Activated CD4-positive, alpha-beta memory T cell treated with anti-CD3 and anti-CD28 coated beads, Interleukin-2, amount 10 ng/mL, durations not matched to agents 7 days and 5 days (primary cell): Measurements from ENCODE around the gene STK33. TPM values are rescaled to one million over a fixed set of nuclear protein-coding genes. Genes with fewer than 3 reads are reported as not detected.

Experiments used
- CTCF ChIA-PET: fragments of 350-600 bp; sonication (Branson Sonifier 250); formaldehyde crosslinking; loops from one replicate; lab custom pipeline; 2021; ENCODE audit warnings: antibody characterized with exemption, inconsistent platforms; lab: Charles Lee
- POLR2A ChIA-PET: fragments of 350-600 bp; sonication (Branson Sonifier 250); formaldehyde crosslinking; loops from one replicate; lab custom pipeline; 2021; ENCODE audit warnings: antibody characterized with exemption; lab: Charles Lee
- DNase-seq: peaks from one replicate; pipeline ENCODE4 v3.0.0-alpha.2; 2020
- H3K27ac Mint-ChIP-seq: one replicate; pipeline ENCODE4 v1.8.0; 2021; ENCODE audit warnings: mild to moderate bottlenecking, mixed read lengths
- H3K27me3 Mint-ChIP-seq: one replicate; pipeline ENCODE4 v1.8.0; 2021; ENCODE audit warnings: mixed read lengths
- H3K36me3 Mint-ChIP-seq: one replicate; pipeline ENCODE4 v1.8.0; 2021; ENCODE audit warnings: low read depth, mixed read lengths
- H3K4me1 Mint-ChIP-seq: one replicate; pipeline ENCODE4 v1.8.0; 2021; ENCODE audit warnings: mixed read lengths
- H3K4me3 Mint-ChIP-seq: one replicate; pipeline ENCODE4 v1.8.0; 2021; ENCODE audit warnings: mild to moderate bottlenecking, mixed read lengths
- H3K9me3 Mint-ChIP-seq: one replicate; pipeline ENCODE4 v1.8.0; 2021; ENCODE audit warnings: mixed read lengths
- total RNA-seq, 2 experiments: library from RNA; stranded (reverse); gene quantifications; one replicate each; pipeline ENCODE4 v1.2.3, GENCODE V29; 2021

The STK33 gene
- total RNA-seq, 2 experiments from 2014 or later = 0.18 to 0.71 TPM

DNA sequence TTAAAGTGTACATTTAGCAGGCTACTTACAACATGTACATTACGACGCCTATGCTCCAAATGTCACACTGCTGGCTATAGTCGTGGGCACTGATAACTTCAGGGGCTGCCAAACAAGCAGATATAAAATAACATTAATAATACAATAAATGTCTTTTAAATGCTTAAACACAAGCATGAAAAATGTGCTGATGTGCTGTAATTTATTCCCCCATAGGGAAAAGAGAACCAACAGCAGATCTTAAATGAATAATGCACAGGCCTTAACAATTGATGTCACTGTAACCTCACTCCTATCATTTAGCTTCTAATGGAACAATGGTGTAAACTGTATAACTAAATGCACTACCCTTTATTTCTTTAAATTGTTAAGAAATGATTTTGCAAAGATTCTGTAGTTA, 153.4 kb downstream of the STK33 start:
- Mint-ChIP-seq H3K27me3 (peaks cover 11% of the 10 kb centered on the region), H3K4me1 (no peaks in the 10 kb centered on the region), H3K36me3 (no peaks in the 10 kb centered on the region), H3K4me3 (no peak overlapping the region), H3K27ac (no peak overlapping the region), H3K9me3 (no peaks in the 10 kb centered on the region)
- DNase-seq = no peak
- ChIA-PET CTCF (interaction anchor here (1.2 kb wide), 1 partner anchor 407 kb away, joined by 3 read pairs; no protein-coding TSS in a partner anchor), POLR2A (no interaction called here)

DNA sequence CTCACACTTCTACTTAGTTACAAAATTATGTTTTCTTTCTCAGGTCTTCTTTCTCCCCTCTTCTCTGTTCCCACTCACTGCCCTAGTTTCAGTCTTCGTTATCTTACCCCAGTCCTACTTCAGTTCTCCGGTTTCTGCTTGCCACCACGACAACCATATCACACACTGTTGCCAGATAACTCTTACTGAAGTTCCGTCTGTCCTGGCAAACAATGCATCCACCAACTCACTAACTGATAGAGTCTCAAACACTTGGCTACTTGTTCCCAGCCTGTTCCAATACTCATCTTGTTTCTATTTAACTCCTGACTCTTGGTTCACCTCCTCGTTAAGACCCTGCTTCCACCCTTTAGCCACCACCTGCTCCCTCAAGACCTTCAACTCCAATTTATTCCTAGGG, 164.5 kb downstream of the STK33 start:
- H3K27ac Mint-ChIP-seq = no peak overlapping the region
- H3K4me3 Mint-ChIP-seq = no peak overlapping the region
- peaks cover 6% of the 10 kb centered on the region for H3K27me3 Mint-ChIP-seq

GRCh38 chr11:8426076-8426475, 168.0 kb downstream of the STK33 start:
- no peak for DNase-seq
- Mint-ChIP-seq H3K9me3 (no peaks in the 10 kb centered on the region), H3K4me1 (no peaks in the 10 kb centered on the region), H3K27ac (no peak overlapping the region), H3K4me3 (no peak overlapping the region), H3K27me3 (peaks cover 6% of the 10 kb centered on the region), H3K36me3 (no peaks in the 10 kb centered on the region)
- CTCF ChIA-PET = no interaction called here
- POLR2A ChIA-PET = no interaction called here

More for the DNA sequence above, 164.5 kb downstream of the STK33 start:
- H3K4me1 Mint-ChIP-seq = no peaks in the 10 kb centered on the region
- H3K9me3 Mint-ChIP-seq = no peaks in the 10 kb centered on the region
- ChIA-PET POLR2A (no interaction called here), CTCF (no interaction called here)
- H3K36me3 Mint-ChIP-seq = no peaks in the 10 kb centered on the region
- no peak for DNase-seq

DNA sequence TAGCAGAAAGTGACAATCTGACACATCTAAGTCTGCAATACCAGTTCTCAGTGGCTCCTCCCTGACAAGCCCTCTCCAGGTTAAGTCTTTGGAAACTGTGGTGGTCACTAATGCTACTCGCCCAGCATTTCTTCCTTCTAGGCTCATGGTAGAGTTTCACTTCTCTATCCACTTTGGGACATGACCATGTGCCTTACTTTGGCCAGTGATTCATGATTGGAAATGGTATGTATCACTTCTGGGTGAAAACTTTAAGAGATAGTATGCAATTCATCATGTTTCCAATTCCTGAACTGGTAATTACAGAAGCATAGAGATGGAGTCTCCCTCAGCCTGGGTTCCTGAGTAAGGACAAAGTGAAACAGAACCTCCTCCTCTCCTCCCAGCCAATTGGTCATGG, 178.8 kb downstream of the STK33 start:
- ChIA-PET POLR2A (no interaction called here), CTCF (no interaction called here)
- H3K9me3 Mint-ChIP-seq = no peaks in the 10 kb centered on the region
- H3K4me3 Mint-ChIP-seq = no peak overlapping the region
- no peak overlapping the region for H3K27ac Mint-ChIP-seq
- DNase-seq = no peak
- H3K27me3 Mint-ChIP-seq = peaks cover 4% of the 10 kb centered on the region
- H3K36me3 Mint-ChIP-seq = no peaks in the 10 kb centered on the region
- H3K4me1 Mint-ChIP-seq = no peaks in the 10 kb centered on the region

GRCh38 chr11:8408151-8408941, 185.7 kb downstream of the STK33 start:
- ChIA-PET POLR2A (no interaction called here), CTCF (no interaction called here)
- Mint-ChIP-seq H3K4me1 (no peaks in the 10 kb centered on the region), H3K9me3 (no peaks in the 10 kb centered on the region), H3K27ac (no peak overlapping the region), H3K27me3 (no peaks in the 10 kb centered on the region), H3K4me3 (no peak overlapping the region), H3K36me3 (no peaks in the 10 kb centered on the region)
- DNase-seq = no peak

DNA sequence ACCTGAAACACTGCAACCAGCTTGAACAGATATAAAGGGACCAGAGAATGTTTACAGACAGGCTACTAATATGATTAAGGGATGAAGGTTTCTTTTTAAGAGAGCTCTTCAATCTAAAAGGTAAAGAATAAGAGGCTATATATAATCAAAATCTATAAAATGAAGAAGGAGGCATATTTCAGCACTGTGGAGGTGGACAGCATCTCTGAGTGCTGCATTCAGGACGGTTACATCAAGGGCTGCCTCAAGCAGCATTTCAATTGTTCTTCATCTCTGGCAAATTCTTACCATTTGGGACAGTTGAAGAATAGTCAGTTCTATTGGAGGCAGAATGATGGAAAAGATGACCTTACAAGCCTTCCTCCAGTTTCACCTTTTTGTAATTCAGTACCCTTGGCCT, 190.7 kb downstream of the STK33 start:
- no peak for DNase-seq
- Mint-ChIP-seq H3K36me3 (no peaks in the 10 kb centered on the region), H3K27ac (no peak overlapping the region), H3K9me3 (no peaks in the 10 kb centered on the region), H3K4me3 (no peak overlapping the region), H3K4me1 (no peaks in the 10 kb centered on the region), H3K27me3 (no peaks in the 10 kb centered on the region)
- POLR2A ChIA-PET = no interaction called here
- CTCF ChIA-PET = no interaction called here

GRCh38 chr11:8392886-8393285, 201.1 kb downstream of the STK33 start:
- no peaks in the 10 kb centered on the region for H3K9me3 Mint-ChIP-seq
- ChIA-PET CTCF (no interaction called here), POLR2A (no interaction called here)
- no peak overlapping the region for H3K4me3 Mint-ChIP-seq
- H3K27ac Mint-ChIP-seq = no peak overlapping the region
- H3K27me3 Mint-ChIP-seq = no peaks in the 10 kb centered on the region
- H3K36me3 Mint-ChIP-seq = no peaks in the 10 kb centered on the region
- no peaks in the 10 kb centered on the region for H3K4me1 Mint-ChIP-seq
- no peak for DNase-seq

GRCh38 chr11:8392166-8392565, 201.9 kb downstream of the STK33 start:
- Mint-ChIP-seq H3K9me3 (no peaks in the 10 kb centered on the region), H3K4me3 (no peak overlapping the region), H3K36me3 (no peaks in the 10 kb centered on the region), H3K4me1 (no peaks in the 10 kb centered on the region), H3K27me3 (no peaks in the 10 kb centered on the region), H3K27ac (no peak overlapping the region)
- DNase-seq = no peak
- CTCF ChIA-PET = no interaction called here
- POLR2A ChIA-PET = no interaction called here

GRCh38 chr11:8390851-8391612, 203.0 kb downstream of the STK33 start:
- no peak for DNase-seq
- Mint-ChIP-seq H3K27ac (no peak overlapping the region), H3K36me3 (no peaks in the 10 kb centered on the region), H3K4me3 (no peak overlapping the region), H3K9me3 (no peaks in the 10 kb centered on the region), H3K4me1 (no peaks in the 10 kb centered on the region), H3K27me3 (no peaks in the 10 kb centered on the region)
- CTCF ChIA-PET = no interaction called here
- POLR2A ChIA-PET = no interaction called here

DNA sequence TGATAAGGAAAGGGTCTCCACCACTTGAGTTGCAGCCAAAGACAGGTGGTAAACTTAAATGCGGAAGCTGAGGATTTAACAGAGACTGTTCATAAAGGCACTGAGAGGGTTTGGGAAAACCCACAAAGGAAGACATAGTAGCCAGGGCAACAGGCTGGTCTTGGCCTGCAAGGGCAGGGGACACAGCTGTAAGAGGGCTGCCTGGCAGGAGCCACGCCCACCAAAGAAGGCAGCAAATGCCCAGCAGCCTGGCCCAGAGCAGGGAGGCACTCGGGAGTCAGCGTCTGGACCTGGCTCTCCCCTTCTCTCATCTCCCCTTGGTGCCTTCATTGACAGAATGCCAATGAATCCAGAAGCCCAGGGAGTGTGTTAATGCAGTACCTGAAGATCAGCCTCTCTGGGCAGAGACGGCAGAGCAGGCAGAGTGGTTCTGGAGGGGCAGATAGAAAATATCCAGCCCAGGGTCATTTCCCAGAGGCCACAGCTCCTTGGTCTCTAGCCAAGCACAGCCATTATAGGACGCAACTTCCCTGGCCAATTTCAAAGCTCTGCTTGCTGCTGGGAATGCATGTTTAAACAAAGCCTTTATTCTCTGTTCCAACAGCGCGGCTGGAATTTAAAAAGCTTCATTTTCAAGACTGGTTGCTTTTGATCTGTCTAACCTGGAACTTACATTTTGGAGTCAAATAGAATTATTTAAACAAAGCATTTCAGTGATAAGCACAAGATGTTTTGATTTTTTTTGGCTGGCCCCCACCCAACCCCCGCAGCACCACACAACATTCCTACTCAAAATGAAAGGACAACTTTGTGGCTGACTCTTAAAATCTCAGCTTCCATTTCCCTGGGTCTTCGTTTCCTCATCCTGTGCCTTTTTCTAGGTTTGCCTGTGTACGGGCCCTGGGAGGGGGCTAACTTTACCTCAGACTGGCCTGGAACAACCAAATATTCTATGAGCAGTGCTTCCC, 204.7 kb downstream of the STK33 start:
- Mint-ChIP-seq H3K27ac (no peak overlapping the region), H3K4me3 (no peak overlapping the region), H3K36me3 (no peaks in the 10 kb centered on the region), H3K9me3 (no peaks in the 10 kb centered on the region), H3K4me1 (no peaks in the 10 kb centered on the region), H3K27me3 (no peaks in the 10 kb centered on the region)
- ChIA-PET POLR2A (no interaction called here), CTCF (no interaction called here)
- DNase-seq = no peak

- ChIA-PET CTCF (no interaction called here), POLR2A (no interaction called here)
- no peak overlapping the region for H3K4me3 Mint-ChIP-seq
- H3K9me3 Mint-ChIP-seq = no peaks in the 10 kb centered on the region
- no peaks in the 10 kb centered on the region for H3K4me1 Mint-ChIP-seq
- H3K27me3 Mint-ChIP-seq = no peaks in the 10 kb centered on the region
- DNase-seq = no peak
- H3K27ac Mint-ChIP-seq = no peak overlapping the region
- H3K36me3 Mint-ChIP-seq = no peaks in the 10 kb centered on the region
Measured at GRCh38 chr11:8387693-8388092, 206.3 kb downstream of the STK33 start.

DNA sequence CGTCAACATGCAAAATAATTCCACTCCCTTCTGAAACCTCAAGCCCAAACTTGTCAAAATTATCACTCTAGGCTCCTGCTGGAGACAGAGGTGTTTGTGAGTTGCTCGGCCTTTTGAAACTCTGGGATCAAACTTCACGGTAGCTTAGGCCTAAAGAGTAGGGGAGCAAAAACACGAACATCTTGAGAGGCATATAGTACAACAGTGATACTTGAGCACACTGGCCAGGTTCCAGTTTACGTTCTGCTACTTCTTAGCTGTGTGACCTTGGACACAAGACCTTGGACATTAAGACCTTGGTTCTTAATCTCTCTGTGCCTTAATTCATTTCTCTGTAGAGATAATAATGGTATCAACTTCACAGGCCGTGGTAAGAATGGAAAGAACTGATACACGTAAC, 206.9 kb downstream of the STK33 start:
- no peaks in the 10 kb centered on the region for H3K4me1 Mint-ChIP-seq
- ChIA-PET POLR2A (no interaction called here), CTCF (no interaction called here)

More for the DNA sequence above, 206.9 kb downstream of the STK33 start:
- H3K27ac Mint-ChIP-seq = no peak overlapping the region
- no peaks in the 10 kb centered on the region for H3K27me3 Mint-ChIP-seq
- H3K36me3 Mint-ChIP-seq = no peaks in the 10 kb centered on the region
- no peak for DNase-seq
- H3K4me3 Mint-ChIP-seq = no peak overlapping the region
- no peaks in the 10 kb centered on the region for H3K9me3 Mint-ChIP-seq
